GM20000 (cell line): ENCODE data around the gene TSNAX.

Source experiments
- DNase-seq: peaks from one replicate; pipeline ENCODE4 v3.0.0; 2012; ENCODE audit warnings: low spot score
- TF ChIP-seq, protein P1 (sequence below): IDR thresholded peaks from 2 replicates; pipeline ENCODE4 v1.5.1; 2012; ENCODE audit warnings: mild to moderate bottlenecking, control low read depth; ENCODE audit errors: extremely low read depth, missing control alignments

TSNAX gene

DNA sequence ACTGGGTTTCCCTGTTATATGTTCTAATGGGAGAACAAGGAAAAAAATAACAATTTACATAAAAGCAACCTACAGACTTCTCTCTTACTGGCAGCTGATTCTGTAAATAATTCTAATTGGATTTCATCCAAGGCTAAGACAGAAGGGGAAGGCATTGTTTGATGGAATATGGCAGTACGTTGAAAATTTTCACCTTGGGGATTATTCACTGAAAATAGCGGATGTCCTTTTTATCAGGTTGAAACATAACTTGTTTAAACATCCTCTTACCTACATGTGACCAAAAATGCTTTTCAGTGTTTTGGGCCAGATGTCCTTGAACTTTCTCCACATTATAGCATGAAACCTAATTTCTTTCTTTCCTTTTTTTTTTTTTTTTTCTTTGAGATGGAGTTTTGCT lies 24.9 kb downstream of the TSNAX start:
- TF ChIP-seq, protein P1, sequence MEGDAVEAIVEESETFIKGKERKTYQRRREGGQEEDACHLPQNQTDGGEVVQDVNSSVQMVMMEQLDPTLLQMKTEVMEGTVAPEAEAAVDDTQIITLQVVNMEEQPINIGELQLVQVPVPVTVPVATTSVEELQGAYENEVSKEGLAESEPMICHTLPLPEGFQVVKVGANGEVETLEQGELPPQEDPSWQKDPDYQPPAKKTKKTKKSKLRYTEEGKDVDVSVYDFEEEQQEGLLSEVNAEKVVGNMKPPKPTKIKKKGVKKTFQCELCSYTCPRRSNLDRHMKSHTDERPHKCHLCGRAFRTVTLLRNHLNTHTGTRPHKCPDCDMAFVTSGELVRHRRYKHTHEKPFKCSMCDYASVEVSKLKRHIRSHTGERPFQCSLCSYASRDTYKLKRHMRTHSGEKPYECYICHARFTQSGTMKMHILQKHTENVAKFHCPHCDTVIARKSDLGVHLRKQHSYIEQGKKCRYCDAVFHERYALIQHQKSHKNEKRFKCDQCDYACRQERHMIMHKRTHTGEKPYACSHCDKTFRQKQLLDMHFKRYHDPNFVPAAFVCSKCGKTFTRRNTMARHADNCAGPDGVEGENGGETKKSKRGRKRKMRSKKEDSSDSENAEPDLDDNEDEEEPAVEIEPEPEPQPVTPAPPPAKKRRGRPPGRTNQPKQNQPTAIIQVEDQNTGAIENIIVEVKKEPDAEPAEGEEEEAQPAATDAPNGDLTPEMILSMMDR, result no peak
- DNase-seq, result no peak

DNA sequence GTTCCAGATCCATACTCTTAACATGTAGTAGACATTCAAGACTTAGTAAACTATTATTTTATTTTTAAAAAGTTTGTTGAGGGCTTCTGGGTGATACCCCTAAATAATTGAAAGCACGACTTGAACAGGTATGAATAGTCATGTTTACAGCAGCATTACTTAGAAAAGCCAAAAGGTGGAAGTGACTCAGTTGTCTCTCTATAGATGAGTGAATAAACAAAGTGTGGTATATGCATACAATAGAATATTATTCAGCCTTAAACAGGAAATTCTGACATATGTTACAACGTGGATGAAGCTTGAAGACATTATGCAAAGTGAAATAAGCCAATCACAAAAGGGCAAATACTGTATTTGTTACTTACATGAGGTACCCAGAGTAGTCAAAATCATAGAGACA lies 26.5 kb downstream of the TSNAX start:
- TF ChIP-seq, protein P1, result no peak
- DNase-seq, result no peak

DNA sequence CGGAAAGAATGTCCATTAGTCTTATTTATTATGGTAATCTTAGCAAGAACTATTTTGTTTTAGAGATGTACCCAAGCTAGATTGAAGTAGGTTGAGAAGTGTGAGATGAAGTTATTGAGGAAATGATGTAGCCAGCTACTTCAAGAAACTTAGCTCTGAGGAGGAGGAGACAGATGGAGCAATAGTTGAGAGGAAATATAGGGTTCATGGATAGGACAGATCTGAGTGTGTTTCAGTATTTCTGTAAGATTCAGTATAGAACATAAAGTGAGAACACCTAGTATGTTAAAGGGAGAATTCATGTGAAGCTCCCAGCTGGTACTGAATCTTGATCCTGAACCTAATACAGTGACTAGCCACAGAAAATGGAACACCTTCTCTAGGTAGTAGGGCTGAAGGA lies 28.9 kb downstream of the TSNAX start:
- TF ChIP-seq, protein P1, result no peak
- no peak for DNase-seq

DNA sequence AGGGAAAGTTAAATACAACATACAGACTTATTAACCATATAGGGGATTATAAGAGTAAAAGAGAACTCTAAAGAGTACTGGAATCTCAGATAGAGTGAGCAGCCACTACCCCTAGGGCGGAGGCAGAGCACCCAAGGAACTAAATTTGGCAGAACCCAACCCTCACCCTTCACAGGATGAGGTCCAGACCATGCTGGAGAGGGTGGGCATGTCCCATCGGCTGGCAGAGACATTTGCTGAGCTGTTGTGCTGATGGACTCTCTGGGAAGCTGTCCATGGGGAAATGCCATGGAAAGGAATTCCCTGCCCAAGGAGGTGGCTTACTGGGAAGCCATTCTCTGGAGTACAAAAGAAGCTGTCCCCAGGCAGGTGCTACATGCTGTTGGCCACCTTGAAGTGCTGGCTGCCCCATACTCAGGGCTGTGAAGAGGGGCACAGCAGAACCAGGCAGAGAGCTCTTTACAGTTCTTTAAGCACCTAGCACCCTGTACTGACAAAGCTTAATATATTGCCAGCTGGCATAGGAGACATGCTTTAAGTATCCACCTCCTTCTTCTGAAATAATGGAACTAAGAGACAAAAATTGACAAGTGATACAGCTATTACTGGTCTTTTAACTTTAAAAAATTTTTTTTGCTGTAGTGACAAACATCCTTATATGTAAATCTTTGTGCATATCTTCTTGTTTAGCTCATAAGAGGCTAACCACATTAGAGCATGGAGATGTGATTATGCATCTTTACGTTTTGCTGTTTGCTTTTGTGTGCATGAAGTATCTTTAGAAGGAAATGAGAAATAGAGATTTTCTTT lies 29.6 kb downstream of the TSNAX start:
- no peak for DNase-seq
- TF ChIP-seq, protein P1, result no peak

DNA sequence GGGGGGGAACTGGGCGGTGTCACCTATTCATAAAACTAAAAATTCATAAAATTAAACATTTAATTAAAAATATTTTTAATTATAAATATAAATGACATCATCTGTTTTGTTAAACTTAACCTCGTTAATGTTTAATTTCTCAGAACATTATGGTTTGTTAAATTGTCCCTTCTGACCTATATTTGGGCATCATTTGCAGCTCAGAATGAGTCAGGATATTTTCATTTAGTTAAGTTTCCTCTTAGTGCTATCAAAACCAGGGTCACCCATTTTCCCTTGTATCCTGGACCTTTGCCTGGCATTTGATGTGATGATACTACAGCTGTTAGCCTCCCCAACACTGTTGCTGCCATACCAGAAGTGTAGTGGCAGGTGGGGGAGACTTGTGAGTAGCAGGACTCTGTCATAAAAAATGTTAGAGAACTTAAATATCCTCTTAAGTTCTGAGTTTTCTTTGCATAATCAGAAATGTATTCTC lies 30.3 kb downstream of the TSNAX start:
- TF ChIP-seq, protein P1, result no peak
- no peak for DNase-seq

DNA sequence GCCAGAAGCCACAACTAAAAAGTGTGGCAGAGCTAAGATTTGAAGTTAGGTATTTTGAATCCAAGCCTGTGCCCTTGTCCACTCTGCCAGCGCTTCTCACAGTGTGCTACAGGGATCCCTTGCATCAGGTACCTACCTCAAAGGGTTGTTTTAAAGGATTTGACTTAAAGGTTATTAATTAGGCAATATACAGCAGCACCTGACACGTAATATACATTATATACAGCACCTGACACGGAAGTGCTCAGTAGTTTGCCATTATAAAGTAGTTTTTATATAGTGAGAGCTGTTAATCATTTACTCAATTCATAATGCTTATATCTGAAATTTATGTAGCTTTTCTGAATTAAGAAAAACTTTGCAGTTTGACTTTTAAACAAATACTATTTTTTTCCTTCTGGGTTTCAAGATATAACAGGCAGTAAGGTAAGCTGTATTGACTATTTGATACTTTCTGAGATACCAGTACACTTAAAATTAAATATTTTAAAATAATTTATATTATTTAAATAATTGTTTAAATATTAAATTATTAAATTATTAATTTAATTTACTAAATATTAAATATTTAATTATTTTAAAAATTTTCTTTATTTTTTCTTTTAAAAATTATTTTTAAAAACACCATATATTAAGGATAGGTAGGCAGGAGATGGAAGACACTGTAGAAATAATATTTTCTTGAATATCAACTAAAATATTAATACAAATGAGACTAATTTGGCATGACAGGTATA lies 33.3 kb downstream of the TSNAX start:
- TF ChIP-seq, protein P1, result no peak
- DNase-seq, result no peak

DNA sequence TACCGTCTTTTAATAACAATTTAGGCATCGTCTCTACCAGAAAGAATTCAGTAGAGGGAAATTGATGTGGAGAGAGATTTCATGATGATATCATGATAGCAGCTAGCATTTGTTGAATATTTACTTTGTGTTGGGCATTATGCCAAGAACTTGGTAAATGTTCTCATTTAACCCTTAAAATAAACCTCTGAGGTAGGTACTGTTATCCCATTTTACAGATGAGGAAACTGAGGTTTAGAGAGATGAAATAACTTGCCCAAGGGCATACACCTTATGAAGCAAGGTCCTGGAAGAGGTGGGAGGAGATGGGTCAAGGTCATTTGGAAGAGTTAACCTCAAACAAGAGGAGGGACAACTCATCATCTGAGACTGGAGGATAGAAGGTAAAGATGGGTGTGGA lies 34.8 kb downstream of the TSNAX start:
- TF ChIP-seq, protein P1, result no peak
- DNase-seq, result no peak
